Activated CD8-positive, alpha-beta memory T cell treated with anti-CD3 and anti-CD28 coated beads, Interleukin-2, amount 10 ng/mL, durations not matched to agents 7 days and 5 days (primary cell): ENCODE measurements around the gene PLEKHG2. TPM values are rescaled to one million over a fixed set of nuclear protein-coding genes. Genes with fewer than 3 reads are reported as not detected.

ENCODE experiments used
- ATAC-seq: fragments of 150-1000 bp; cut with Tn5 transposase; one replicate; pipeline ENCODE4 v1.10.0; 2021; ENCODE audit warnings: moderate library complexity
- CTCF ChIA-PET: fragments of 350-600 bp; sonication (Branson Sonifier 250); formaldehyde crosslinking; loops from one replicate; lab custom pipeline; 2021; ENCODE audit warnings: antibody characterized with exemption; lab: Charles Lee
- DNase-seq: peaks from one replicate; pipeline ENCODE4 v3.0.0-alpha.2; 2020
- H3K27ac Mint-ChIP-seq: one replicate; pipeline ENCODE4 v1.8.0; 2021; ENCODE audit warnings: mild to moderate bottlenecking, mixed read lengths
- H3K27me3 Mint-ChIP-seq: one replicate; pipeline ENCODE4 v1.8.0; 2021; ENCODE audit warnings: mixed read lengths
- H3K36me3 Mint-ChIP-seq: one replicate; pipeline ENCODE4 v1.8.0; 2021; ENCODE audit warnings: mild to moderate bottlenecking, mixed read lengths
- H3K4me1 Mint-ChIP-seq: one replicate; pipeline ENCODE4 v1.8.0; 2021; ENCODE audit warnings: mixed read lengths
- H3K4me3 Mint-ChIP-seq: one replicate; pipeline ENCODE4 v1.8.0; 2021; ENCODE audit warnings: mild to moderate bottlenecking, moderate library complexity, mixed read lengths
- H3K9me3 Mint-ChIP-seq: one replicate; pipeline ENCODE4 v1.8.0; 2022; ENCODE audit warnings: low read depth, mixed read lengths
- microRNA-seq: library from miRNA; unstranded; fragments of <30 nt; microRNA quantifications from one replicate; pipeline ENCODE4 v1.2.0, GENCODE V29; 2022
- total RNA-seq, 2 experiments: library from RNA; stranded (reverse); gene quantifications; one replicate each; pipeline ENCODE4 v1.2.3, GENCODE V29; 2021

Gene PLEKHG2
- total RNA-seq, 2 experiments from 2014 or later, result 57.9 to 73.9 TPM

GRCh38 chr19:39469567-39469966, 57.1 kb downstream of the PLEKHG2 start:
- H3K4me1 Mint-ChIP-seq, result peaks cover 11% of the 10 kb centered on the region
- H3K27ac Mint-ChIP-seq, result peak overlapping the region; percentile 13
- H3K27me3 Mint-ChIP-seq, result no peaks in the 10 kb centered on the region
- no peak overlapping the region for H3K4me3 Mint-ChIP-seq
- DNase-seq, result no peak
- H3K9me3 Mint-ChIP-seq, result no peaks in the 10 kb centered on the region
- ATAC-seq, result no peak
- CTCF ChIA-PET, result interaction anchor here (1.4 kb wide), 1 partner anchor 9 kb away, joined by 4 read pairs; no protein-coding TSS in a partner anchor
- peaks cover 54% of the 10 kb centered on the region for H3K36me3 Mint-ChIP-seq

- CTCF ChIA-PET, result interaction anchor here (1.1 kb wide), 1 partner anchor 62 kb away, joined by 3 read pairs; the partner anchor contains the start of gene EID2B
- peaks cover 53% of the 10 kb centered on the region for H3K36me3 Mint-ChIP-seq
- no peaks in the 10 kb centered on the region for H3K9me3 Mint-ChIP-seq
- H3K27ac Mint-ChIP-seq, result no peak overlapping the region
- H3K27me3 Mint-ChIP-seq, result no peaks in the 10 kb centered on the region
- DNase-seq (no peak), ATAC-seq (no peak)
- H3K4me3 Mint-ChIP-seq, result no peak overlapping the region
- H3K4me1 Mint-ChIP-seq, result peaks cover 11% of the 10 kb centered on the region
Observed at GRCh38 chr19:39470724-39471339, 58.4 kb downstream of the PLEKHG2 start.

GRCh38 chr19:39471756-39472536, 59.5 kb downstream of the PLEKHG2 start:
- no peaks in the 10 kb centered on the region for H3K9me3 Mint-ChIP-seq
- H3K4me1 Mint-ChIP-seq, result peaks cover 11% of the 10 kb centered on the region
- no peak for DNase-seq
- no peaks in the 10 kb centered on the region for H3K27me3 Mint-ChIP-seq
- CTCF ChIA-PET, result interaction anchor here (0.8 to 1.1 kb wide), 2 partner anchors 15 to 60 kb away, joined by 3 read pairs; partner anchors contain the start of gene EID2B
- peaks cover 52% of the 10 kb centered on the region for H3K36me3 Mint-ChIP-seq
- peak overlapping the region; percentile 56 for H3K27ac Mint-ChIP-seq
- H3K4me3 Mint-ChIP-seq, result no peak overlapping the region
- no peak for ATAC-seq

GRCh38 chr19:39472746-39473442, 60.4 kb downstream of the PLEKHG2 start:
- no peaks in the 10 kb centered on the region for H3K27me3 Mint-ChIP-seq
- H3K4me1 Mint-ChIP-seq, result peaks cover 11% of the 10 kb centered on the region
- ATAC-seq (no peak), DNase-seq (no peak)
- H3K27ac Mint-ChIP-seq, result no peak overlapping the region
- peaks cover 49% of the 10 kb centered on the region for H3K36me3 Mint-ChIP-seq
- H3K9me3 Mint-ChIP-seq, result no peaks in the 10 kb centered on the region
- H3K4me3 Mint-ChIP-seq, result no peak overlapping the region
- CTCF ChIA-PET, result interaction anchor here (0.6 to 4.9 kb wide), 5 partner anchors 9 to 60 kb away, joined by 3 to 37 read pairs (median 10); partner anchors contain the start of gene EID2B

- Mint-ChIP-seq H3K9me3 (no peaks in the 10 kb centered on the region), H3K4me1 (peaks cover 11% of the 10 kb centered on the region), H3K27ac (no peak overlapping the region), H3K4me3 (no peak overlapping the region), H3K36me3 (peaks cover 44% of the 10 kb centered on the region), H3K27me3 (no peaks in the 10 kb centered on the region)
- DNase-seq (no peak), ATAC-seq (no peak)
- CTCF ChIA-PET, result interaction anchor here (0.6 to 4.9 kb wide), 18 partner anchors 8 to 370 kb away, joined by 3 to 37 read pairs (median 5); partner anchors contain the start of genes EID2B, RPS16 and SUPT5H
Observed at GRCh38 chr19:39473443-39473960, 61.0 kb downstream of the PLEKHG2 start.

GRCh38 chr19:39474139-39474620, 61.7 kb downstream of the PLEKHG2 start:
- no peaks in the 10 kb centered on the region for H3K27me3 Mint-ChIP-seq
- no peak overlapping the region for H3K27ac Mint-ChIP-seq
- CTCF ChIA-PET, result interaction anchor here (0.6 to 4.9 kb wide), 26 partner anchors 8 to 369 kb away, joined by 3 to 37 read pairs (median 5); partner anchors contain the start of genes EID2B, MED29, PAF1 and RPS16
- ATAC-seq (peak; percentile 83), DNase-seq (peak; percentile 67)
- H3K9me3 Mint-ChIP-seq, result no peaks in the 10 kb centered on the region
- H3K36me3 Mint-ChIP-seq, result peaks cover 38% of the 10 kb centered on the region
- no peak overlapping the region for H3K4me3 Mint-ChIP-seq
- peaks cover 11% of the 10 kb centered on the region for H3K4me1 Mint-ChIP-seq

- H3K4me1 Mint-ChIP-seq, result peaks cover 20% of the 10 kb centered on the region
- H3K9me3 Mint-ChIP-seq, result no peaks in the 10 kb centered on the region
- no peaks in the 10 kb centered on the region for H3K27me3 Mint-ChIP-seq
- CTCF ChIA-PET, result interaction anchor here (1.3 to 4.9 kb wide), 3 partner anchors 13 to 57 kb away, joined by 5 to 37 read pairs (median 19); partner anchors contain the start of gene EID2B
- H3K27ac Mint-ChIP-seq, result no peak overlapping the region
- H3K36me3 Mint-ChIP-seq, result peaks cover 29% of the 10 kb centered on the region
- H3K4me3 Mint-ChIP-seq, result no peak overlapping the region
- DNase-seq, result no peak
- no peak for ATAC-seq
Observed at GRCh38 chr19:39475748-39476147, 63.3 kb downstream of the PLEKHG2 start.

Small RNA genes within 50 kb of the gene (microRNA-seq; reads per million reads assigned to microRNA genes)
- not detected for gene MIR4530

Other genes starting within 250 kb of the PLEKHG2 start
- not detected for gene NCCRP1, start 215.7 kb upstream of the PLEKHG2 start, total RNA-seq
- not detected for gene SYCN, start 208.4 kb upstream of the PLEKHG2 start, total RNA-seq
- under 1 TPM in 1 of 2 experiments, not detected in 1; 0.42 TPM for gene IFNL3, start 167.7 kb upstream of the PLEKHG2 start, total RNA-seq
- not detected for gene IFNL4, start 163.8 kb upstream of the PLEKHG2 start, total RNA-seq
- gene IFNL2, start 144.3 kb upstream of the PLEKHG2 start, total RNA-seq, result not detected
- under 1 TPM; 0.26 to 0.70 TPM for gene IFNL1, start 116.3 kb upstream of the PLEKHG2 start, total RNA-seq
- 1 to 10 TPM; 4.5 to 8.4 TPM for gene LRFN1, start 91.8 kb upstream of the PLEKHG2 start, total RNA-seq
- 100 to 1,000 TPM; 472 to 473 TPM for gene GMFG, start 76.6 kb upstream of the PLEKHG2 start, total RNA-seq
- 10 to 100 TPM; 45.7 to 58.5 TPM for gene SAMD4B, start 70.2 kb upstream of the PLEKHG2 start, total RNA-seq
- gene PAF1, start 21.6 kb upstream of the PLEKHG2 start, total RNA-seq, result 10 to 100 TPM; 48.9 to 53.8 TPM
- 10 to 100 TPM; 31.0 to 31.2 TPM for gene MED29, start 21.3 kb upstream of the PLEKHG2 start, total RNA-seq
- gene ZFP36, start 5.8 kb upstream of the PLEKHG2 start, total RNA-seq, result 100 to 1,000 TPM in 1 of 2 experiments, 10 to 100 TPM in 1; 45.1 to 107 TPM
- 1,000 to 10,000 TPM; 1,815 to 2,117 TPM for gene RPS16, start 23.3 kb downstream of the PLEKHG2 start, total RNA-seq
- gene SUPT5H, start 32.9 kb downstream of the PLEKHG2 start, total RNA-seq, result 100 to 1,000 TPM; 144 to 181 TPM
- 10 to 100 TPM; 59.6 to 83.9 TPM for gene TIMM50, start 68.2 kb downstream of the PLEKHG2 start, total RNA-seq
- gene DLL3, start 86.3 kb downstream of the PLEKHG2 start, total RNA-seq, result under 1 TPM; 0.26 to 0.98 TPM
- gene SELENOV, start 102.5 kb downstream of the PLEKHG2 start, total RNA-seq, result not detected
- gene EID2B, start 120.2 kb downstream of the PLEKHG2 start, total RNA-seq, result 1 to 10 TPM; 4.7 to 7.4 TPM
- 10 to 100 TPM; 15.1 to 16.3 TPM for gene EID2, start 127.5 kb downstream of the PLEKHG2 start, total RNA-seq
- gene LGALS13, start 189.9 kb downstream of the PLEKHG2 start, total RNA-seq, result not detected
- gene LGALS16, start 243.2 kb downstream of the PLEKHG2 start, total RNA-seq, result not detected